ENCODE results near the gene OPN4.
"Not testable (repeated sequence)": the region's sequence is repeated elsewhere in the genome, so short reads cannot be mapped to it uniquely, and the experiment has no call there.

The OPN4 gene

GRCh38 chr10:86654411-86655172 lies at the start of gene OPN4:
OPN4 (plus strand) TSS chr10:86654547; CDS start chr10:86654784, 237 bp downstream.
- H3K27ac ChIP-seq: no peak within 1 kb of the TSS
- no peaks in the 10 kb centered on the region for H3K27me3 ChIP-seq
- H3K4me3 ChIP-seq: no peak within 1 kb of the TSS
- H3K4me1 ChIP-seq: peaks cover 0 to 26% (median 13%) of the 10 kb centered on the region in 10 experiments; a peak in 11 of 20 replicates
- TF ChIP-seq Cebpa-rat (IDR thresholded peaks at IDR 0.05): no peak
- H4K20me1 ChIP-seq: no peaks in the 10 kb centered on the region
- no peak within 1 kb of the TSS for H3K4me2 ChIP-seq
- H3K9ac ChIP-seq: no peak within 1 kb of the TSS
- no peaks in the 10 kb centered on the region for H3K36me3 ChIP-seq
- H3K9me3 ChIP-seq (replicated peaks in 1 of 11): no peaks in the 10 kb centered on the region

GRCh38 chr10:86607674-86608073 lies 46.7 kb upstream of the OPN4 start:
- Histone ChIP-seq H3K4me1 (no peaks in the 10 kb centered on the region), H3K4me2 (no peak overlapping the region), H3K9ac (no peak overlapping the region), H3K9me3 (replicated peaks in 1 of 11) (peaks cover 23 to 40% (median 36%) of the 10 kb centered on the region in 11 experiments), H3K27ac (no peak overlapping the region), H4K20me1 (no peaks in the 10 kb centered on the region), H3K36me3 (no peaks in the 10 kb centered on the region), H3K27me3 (no peaks in the 10 kb centered on the region), H3K4me3 (no peak overlapping the region)
- TF ChIP-seq Cebpa-rat (IDR thresholded peaks at IDR 0.05): no peak

GRCh38 chr10:86609920-86610319 lies 44.4 kb upstream of the OPN4 start:
- Histone ChIP-seq H3K4me2 (no peak overlapping the region), H3K27ac (no peak overlapping the region), H3K4me1 (no peaks in the 10 kb centered on the region), H3K9me3 (replicated peaks in 1 of 11) (peaks cover 21 to 41% (median 35%) of the 10 kb centered on the region in 11 experiments), H4K20me1 (no peaks in the 10 kb centered on the region), H3K9ac (no peak overlapping the region), H3K27me3 (no peaks in the 10 kb centered on the region), H3K36me3 (no peaks in the 10 kb centered on the region), H3K4me3 (no peak overlapping the region)
- no peak for TF ChIP-seq Cebpa-rat (IDR thresholded peaks at IDR 0.05)

GRCh38 chr10:86611386-86611785 lies 43.0 kb upstream of the OPN4 start:
- Histone ChIP-seq H3K4me1 (no peaks in the 10 kb centered on the region), H3K27me3 (no peaks in the 10 kb centered on the region), H3K9ac (no peak overlapping the region), H3K4me2 (no peak overlapping the region), H3K4me3 (no peak overlapping the region), H3K27ac (no peak overlapping the region), H3K9me3 (replicated peaks in 1 of 11) (peaks cover 9 to 38% (median 28%) of the 10 kb centered on the region in 11 experiments), H3K36me3 (no peaks in the 10 kb centered on the region), H4K20me1 (no peaks in the 10 kb centered on the region)
- TF ChIP-seq Cebpa-rat (IDR thresholded peaks at IDR 0.05): no peak

GRCh38 chr10:86613096-86613495 lies 41.3 kb upstream of the OPN4 start:
- Histone ChIP-seq H3K27ac (no peak overlapping the region), H3K4me3 (no peak overlapping the region), H3K4me2 (no peak overlapping the region), H3K27me3 (no peaks in the 10 kb centered on the region), H3K9me3 (replicated peaks in 1 of 11) (peaks cover 3 to 29% (median 16%) of the 10 kb centered on the region in 11 experiments; a peak in 17 of 22 replicates), H3K4me1 (no peaks in the 10 kb centered on the region), H4K20me1 (no peaks in the 10 kb centered on the region), H3K9ac (no peak overlapping the region), H3K36me3 (no peaks in the 10 kb centered on the region)
- no peak for TF ChIP-seq Cebpa-rat (IDR thresholded peaks at IDR 0.05)

GRCh38 chr10:86613905-86614304 lies 40.4 kb upstream of the OPN4 start:
- Histone ChIP-seq H3K4me2 (no peak overlapping the region), H4K20me1 (no peaks in the 10 kb centered on the region), H3K4me3 (no peak overlapping the region), H3K36me3 (no peaks in the 10 kb centered on the region), H3K9me3 (replicated peaks in 1 of 11) (peaks cover under 1 to 21% (median 15%) of the 10 kb centered on the region in 11 experiments; a peak in 15 of 22 replicates), H3K4me1 (no peaks in the 10 kb centered on the region), H3K9ac (no peak overlapping the region), H3K27me3 (no peaks in the 10 kb centered on the region), H3K27ac (no peak overlapping the region)
- TF ChIP-seq Cebpa-rat (IDR thresholded peaks at IDR 0.05): no peak

- H3K27ac ChIP-seq: no peak overlapping the region
- no peak overlapping the region for H3K4me2 ChIP-seq
- H3K4me3 ChIP-seq: no peak overlapping the region
- H3K36me3 ChIP-seq: no peaks in the 10 kb centered on the region
- peaks cover 4 to 20% (median 14%) of the 10 kb centered on the region in 11 experiments; a peak in 13 of 22 replicates for H3K9me3 ChIP-seq (replicated peaks in 1 of 11)
- no peak overlapping the region for H3K9ac ChIP-seq
- TF ChIP-seq Cebpa-rat (IDR thresholded peaks at IDR 0.05): no peak
- H3K4me1 ChIP-seq: no peaks in the 10 kb centered on the region
- H3K27me3 ChIP-seq: no peaks in the 10 kb centered on the region
- H4K20me1 ChIP-seq: no peaks in the 10 kb centered on the region
These were observed 39.5 kb upstream of the OPN4 start for GRCh38 chr10:86614853-86615252.

- not testable (repeated sequence) for H3K4me3 ChIP-seq, H3K9ac ChIP-seq, H3K27ac ChIP-seq, H3K27me3 ChIP-seq, H3K4me1 ChIP-seq, H3K4me2 ChIP-seq, H3K36me3 ChIP-seq, H4K20me1 ChIP-seq
- H3K9me3 ChIP-seq (replicated peaks in 1 of 11): peaks cover 10 to 29% (median 18%) of the 10 kb centered on the region in 11 experiments; a peak in 18 of 22 replicates
These were observed 37.1 kb upstream of the OPN4 start for GRCh38 chr10:86617278-86617677.

- H4K20me1 ChIP-seq: no peaks in the 10 kb centered on the region
- H3K27ac ChIP-seq: no peak overlapping the region
- H3K27me3 ChIP-seq: peaks cover 4 to 21% (median 12%) of the 10 kb centered on the region in 11 experiments; a peak in 17 of 22 replicates
- TF ChIP-seq Cebpa-rat (IDR thresholded peaks at IDR 0.05): no peak
- no peaks in the 10 kb centered on the region for H3K4me1 ChIP-seq
- H3K36me3 ChIP-seq: no peaks in the 10 kb centered on the region
- no peak overlapping the region for H3K4me3 ChIP-seq
- no peak overlapping the region for H3K4me2 ChIP-seq
- peaks cover 0 to 12% (median 7%) of the 10 kb centered on the region in 11 experiments; a peak in 14 of 22 replicates for H3K9me3 ChIP-seq (replicated peaks in 1 of 11)
- no peak overlapping the region for H3K9ac ChIP-seq
These were observed 26.0 kb upstream of the OPN4 start for GRCh38 chr10:86628311-86628710.

GRCh38 chr10:86630079-86630478 lies 24.3 kb upstream of the OPN4 start:
- no peak overlapping the region for H3K4me3 ChIP-seq
- no peaks in the 10 kb centered on the region for H3K4me1 ChIP-seq
- no peaks in the 10 kb centered on the region for H4K20me1 ChIP-seq
- H3K4me2 ChIP-seq: no peak overlapping the region
- no peaks in the 10 kb centered on the region for H3K36me3 ChIP-seq
- peaks cover 0 to 12% (median 7%) of the 10 kb centered on the region in 11 experiments; a peak in 14 of 22 replicates for H3K9me3 ChIP-seq (replicated peaks in 1 of 11)
- H3K27me3 ChIP-seq: peaks cover 4 to 21% (median 12%) of the 10 kb centered on the region in 11 experiments; a peak in 17 of 22 replicates
- H3K27ac ChIP-seq: no peak overlapping the region
- no peak for TF ChIP-seq Cebpa-rat (IDR thresholded peaks at IDR 0.05)
- no peak overlapping the region for H3K9ac ChIP-seq

All from BLaER1 treated with 17β-estradiol and CSF1 and Interleukin-3, amounts not matched to agents 10 nM and 100 nM (cell line).